ENCODE measurements around the gene TMF1.
A peak's percentile ranks its signal among the peaks of the same experiment; 100 is the strongest.

Gene TMF1

GRCh38 chr3:69080233-69080920 lies 28.2 kb upstream of the TMF1 start, which contains the start of gene UBA3:
Gene UBA3, minus strand, starts transcription at chr3:69080365. Its CDS starts 12 bp downstream, at chr3:69080353.
- DNase-seq (ENCODE audit: low read depth in 2 of 3, low spot score in 2 of 3), result peak; percentile 73 to 82 (median 75)

GRCh38 chr3:69079269-69080159 lies 27.4 kb upstream of the TMF1 start:
- DNase-seq (ENCODE audit: low read depth in 2 of 3, low spot score in 2 of 3), result no peak

GRCh38 chr3:69072928-69073327 lies 20.8 kb upstream of the TMF1 start:
- no peak for DNase-seq (ENCODE audit: low read depth in 2 of 3, low spot score in 2 of 3)

- no peak for DNase-seq (ENCODE audit: low read depth in 2 of 3, low spot score in 2 of 3)
These were observed 14.0 kb upstream of the TMF1 start for GRCh38 chr3:69066121-69066520.

- DNase-seq (ENCODE audit: low read depth in 2 of 3, low spot score in 2 of 3), result no peak
These were observed 13.3 kb upstream of the TMF1 start for GRCh38 chr3:69065318-69065964.

GRCh38 chr3:69063636-69064035 lies 11.5 kb upstream of the TMF1 start:
- no peak for DNase-seq (ENCODE audit: low read depth in 2 of 3, low spot score in 2 of 3)

- DNase-seq (ENCODE audit: low read depth in 2 of 3, low spot score in 2 of 3), result no peak
These were observed 7.6 kb upstream of the TMF1 start for GRCh38 chr3:69059688-69060087.

GRCh38 chr3:69058947-69059224 lies 6.8 kb upstream of the TMF1 start:
- DNase-seq (ENCODE audit: low read depth in 2 of 3, low spot score in 2 of 3), result no peak

GRCh38 chr3:69058180-69058946 lies 6.2 kb upstream of the TMF1 start:
- no peak for DNase-seq (ENCODE audit: low read depth in 2 of 3, low spot score in 2 of 3)

- no peak for DNase-seq (ENCODE audit: low read depth in 2 of 3, low spot score in 2 of 3)
These were observed 352 bp upstream of the TMF1 start for GRCh38 chr3:69052472-69052898.

- DNase-seq (ENCODE audit: low read depth in 2 of 3, low spot score in 2 of 3), result no peak
These were observed 3.1 kb downstream of the TMF1 start for GRCh38 chr3:69048990-69049389.

- no peak for DNase-seq (ENCODE audit: low read depth in 2 of 3, low spot score in 2 of 3)
These were observed 7.5 kb downstream of the TMF1 start for GRCh38 chr3:69044608-69045007.

GRCh38 chr3:69033470-69033869 lies 18.7 kb downstream of the TMF1 start:
- DNase-seq (ENCODE audit: low read depth in 2 of 3, low spot score in 2 of 3), result no peak

- DNase-seq (ENCODE audit: low read depth in 2 of 3, low spot score in 2 of 3), result no peak
These were observed 19.4 kb downstream of the TMF1 start for GRCh38 chr3:69032737-69033136.

GRCh38 chr3:69032142-69032541 lies 20.0 kb downstream of the TMF1 start:
- DNase-seq (ENCODE audit: low read depth in 2 of 3, low spot score in 2 of 3), result no peak

- DNase-seq (ENCODE audit: low read depth in 2 of 3, low spot score in 2 of 3), result no peak
These were observed 20.5 kb downstream of the TMF1 start for GRCh38 chr3:69031635-69032034.

GRCh38 chr3:69020857-69021256 lies 31.3 kb downstream of the TMF1 start:
- DNase-seq (ENCODE audit: low read depth in 2 of 3, low spot score in 2 of 3), result no peak

- DNase-seq (ENCODE audit: low read depth in 2 of 3, low spot score in 2 of 3), result no peak
These were observed 31.7 kb downstream of the TMF1 start for GRCh38 chr3:69020424-69020823.

GRCh38 chr3:69016901-69017300 lies 35.2 kb downstream of the TMF1 start:
- no peak for DNase-seq (ENCODE audit: low read depth in 2 of 3, low spot score in 2 of 3)

GRCh38 chr3:69016102-69016501 lies 36.0 kb downstream of the TMF1 start:
- DNase-seq (ENCODE audit: low read depth in 2 of 3, low spot score in 2 of 3), result no peak

GRCh38 chr3:69014022-69014580 lies 38.0 kb downstream of the TMF1 start:
- DNase-seq (ENCODE audit: low read depth in 2 of 3, low spot score in 2 of 3), result no peak

Measured in activated CD8-positive, alpha-beta memory T cell treated with anti-CD3 and anti-CD28 coated beads for 48 hours (primary cell).